ENCODE results near the gene PRSS37.

Gene PRSS37

DNA sequence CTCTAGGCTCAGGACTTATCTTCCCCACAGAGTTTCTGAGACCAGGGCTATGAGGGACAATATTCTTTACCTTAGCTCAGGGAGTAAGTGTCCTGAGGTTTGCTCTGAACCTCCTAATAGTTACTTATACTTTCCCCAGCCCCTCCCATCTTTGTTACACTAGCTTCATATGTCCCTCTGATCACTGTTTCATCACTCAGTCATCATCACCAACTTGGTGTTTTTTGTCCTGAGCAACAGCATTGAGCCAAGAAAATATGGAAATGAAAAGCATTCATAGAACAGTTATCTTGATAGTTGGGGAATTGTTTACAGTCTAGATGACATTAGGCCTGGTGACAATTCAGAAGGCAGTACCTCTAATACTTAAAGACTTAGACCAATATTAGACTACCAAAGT, at the start of gene PRSS37:
Gene PRSS37, minus strand, starts transcription at position 101 of the 400 bp plus-strand sequence. CDS start 436 bp downstream, outside the sequence.
- no peak for TF ChIP-seq GATA2 (IDR thresholded peaks at IDR 0.05; ENCODE audit: low read depth, low read length)
- no peak for TF ChIP-seq GATA3 (IDR thresholded peaks at IDR 0.05; ENCODE audit: low read depth, low read length)

DNA sequence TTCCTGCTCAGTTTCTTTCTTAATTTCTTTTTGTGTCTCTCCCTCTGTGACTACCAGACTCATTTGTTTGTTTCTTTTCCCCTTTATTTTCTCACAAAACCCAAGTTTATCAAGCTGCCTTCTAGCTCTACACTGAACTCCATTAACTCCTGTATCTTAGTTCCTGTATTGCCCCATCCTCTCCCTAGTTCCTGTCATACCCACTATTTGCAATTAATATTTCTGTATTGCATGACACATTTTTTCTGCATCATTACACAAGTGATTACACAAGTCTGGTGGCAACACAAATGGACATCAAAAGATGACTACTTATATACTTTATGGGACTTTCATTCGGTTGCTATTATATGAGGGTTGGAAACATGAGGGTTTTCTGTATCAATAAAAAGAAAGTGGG, 48.0 kb upstream of the PRSS37 start:
- no peak for TF ChIP-seq GATA3 (IDR thresholded peaks at IDR 0.05; ENCODE audit: low read depth, low read length)
- no peak for TF ChIP-seq GATA2 (IDR thresholded peaks at IDR 0.05; ENCODE audit: low read depth, low read length)

GRCh38 chr7:141884539-141885225, 43.4 kb upstream of the PRSS37 start:
- no peak for TF ChIP-seq GATA3 (IDR thresholded peaks at IDR 0.05; ENCODE audit: low read depth, low read length)

DNA sequence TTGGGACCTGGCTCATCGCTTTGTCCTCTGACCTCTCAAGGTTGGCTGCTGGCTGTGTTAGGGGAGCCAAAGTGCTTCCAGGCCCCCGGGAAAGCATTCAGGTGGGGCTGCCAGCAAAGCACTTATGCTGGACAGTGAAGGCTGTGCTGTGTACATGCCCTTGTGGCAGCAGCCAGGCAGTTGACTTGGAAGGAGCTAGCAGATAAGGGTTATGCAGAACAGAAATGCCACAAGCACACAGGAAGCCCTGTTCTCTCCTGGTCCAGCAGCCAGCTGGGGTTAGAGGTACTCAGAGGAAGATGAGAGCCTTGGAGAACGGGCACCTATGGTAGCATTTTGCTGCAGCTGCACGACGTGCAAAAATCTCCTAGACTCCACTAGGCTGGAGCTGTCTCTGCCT, 39.7 kb upstream of the PRSS37 start:
- TF ChIP-seq GATA3 (IDR thresholded peaks at IDR 0.05; ENCODE audit: low read depth, low read length) (no peak), GATA2 (IDR thresholded peaks at IDR 0.05; ENCODE audit: low read depth, low read length) (no peak)

- TF ChIP-seq GATA2 (IDR thresholded peaks at IDR 0.05; ENCODE audit: low read depth, low read length) (no peak), GATA3 (IDR thresholded peaks at IDR 0.05; ENCODE audit: low read depth, low read length) (no peak)
Measured at GRCh38 chr7:141877365-141877764, 36.1 kb upstream of the PRSS37 start.

DNA sequence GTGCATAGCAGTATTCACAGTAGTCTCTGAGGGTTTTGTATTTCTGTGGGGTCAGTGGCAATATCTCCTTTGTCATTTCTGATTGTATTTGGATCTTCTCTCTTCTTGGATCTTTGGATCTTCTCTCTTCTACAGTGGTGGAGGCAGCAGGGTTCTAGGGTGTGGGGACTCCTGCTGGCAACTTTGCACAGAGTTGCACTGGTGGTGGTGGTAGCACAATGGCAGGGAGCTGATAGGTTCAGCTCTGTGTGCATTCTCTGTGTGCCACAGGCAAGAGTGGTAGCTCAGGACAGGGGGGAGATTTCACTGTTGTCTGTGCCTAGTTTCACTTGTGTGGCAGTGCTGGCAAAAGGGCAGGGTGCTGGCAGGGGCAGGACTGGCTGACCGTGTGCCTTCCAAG, 35.1 kb upstream of the PRSS37 start:
- no peak for TF ChIP-seq GATA2 (IDR thresholded peaks at IDR 0.05; ENCODE audit: low read depth, low read length)
- no peak for TF ChIP-seq GATA3 (IDR thresholded peaks at IDR 0.05; ENCODE audit: low read depth, low read length)

GRCh38 chr7:141875453-141875852, 34.2 kb upstream of the PRSS37 start:
- no peak for TF ChIP-seq GATA3 (IDR thresholded peaks at IDR 0.05; ENCODE audit: low read depth, low read length)
- TF ChIP-seq GATA2 (IDR thresholded peaks at IDR 0.05; ENCODE audit: low read depth, low read length): no peak

DNA sequence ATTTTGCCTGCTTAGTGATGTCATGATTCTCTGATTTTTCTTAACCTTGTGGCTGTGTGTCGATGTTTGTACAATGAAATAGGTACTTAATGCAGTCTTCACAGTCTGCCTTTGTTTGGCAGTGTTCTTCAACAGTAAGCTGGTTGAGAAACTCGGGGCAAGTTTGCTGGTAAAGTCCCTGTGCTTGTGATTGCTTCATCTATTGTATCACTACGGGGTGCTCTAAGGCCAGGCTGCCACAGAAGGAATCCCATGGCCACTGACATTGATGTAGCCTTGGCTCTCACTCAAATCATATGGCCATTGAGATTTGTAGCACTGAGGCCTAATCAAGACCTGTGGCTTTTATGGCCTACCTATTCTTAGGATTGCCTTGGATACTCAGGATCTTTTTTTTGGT, 33.5 kb upstream of the PRSS37 start:
- no peak for TF ChIP-seq GATA3 (IDR thresholded peaks at IDR 0.05; ENCODE audit: low read depth, low read length)
- TF ChIP-seq GATA2 (IDR thresholded peaks at IDR 0.05; ENCODE audit: low read depth, low read length): no peak

DNA sequence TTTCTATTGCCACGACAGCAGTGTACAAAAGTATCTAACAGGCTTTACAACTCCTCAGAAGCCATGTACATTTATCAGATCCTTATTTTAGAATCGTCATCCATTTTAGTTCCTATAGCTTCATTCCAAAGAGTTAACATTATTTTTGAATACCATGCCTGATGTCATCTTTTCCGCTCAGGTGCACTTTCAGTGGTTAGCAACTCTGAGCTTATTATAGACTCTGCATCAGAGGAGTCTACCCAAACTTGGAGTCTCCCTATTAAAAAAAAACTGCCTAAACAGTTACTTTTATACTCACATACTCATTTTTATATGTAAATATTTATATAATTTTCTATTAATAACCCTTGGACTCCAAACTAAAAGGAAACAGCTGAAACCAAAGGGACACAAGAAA, 31.6 kb upstream of the PRSS37 start:
- TF ChIP-seq GATA3 (IDR thresholded peaks at IDR 0.05; ENCODE audit: low read depth, low read length) (no peak), GATA2 (IDR thresholded peaks at IDR 0.05; ENCODE audit: low read depth, low read length) (no peak)

DNA sequence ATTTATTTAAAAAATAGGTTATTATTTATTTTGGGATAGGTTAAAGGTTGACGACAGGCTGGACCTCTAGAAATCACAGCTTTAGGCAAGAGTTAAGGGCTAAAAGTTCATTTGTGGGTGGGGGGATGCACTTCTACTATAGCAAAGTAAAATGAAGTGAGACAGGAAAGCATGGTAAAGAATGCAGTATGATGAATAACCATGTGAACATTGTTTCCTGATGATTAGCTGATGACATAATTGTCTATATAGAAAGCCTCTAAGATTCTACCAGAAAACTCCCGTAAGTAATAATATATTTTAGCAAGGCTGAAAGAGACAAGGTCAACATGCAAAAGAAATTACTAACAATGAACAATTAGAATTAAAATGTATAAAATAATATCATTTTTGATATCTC, 25.7 kb upstream of the PRSS37 start:
- TF ChIP-seq GATA2 (IDR thresholded peaks at IDR 0.05; ENCODE audit: low read depth, low read length) (no peak), GATA3 (IDR thresholded peaks at IDR 0.05; ENCODE audit: low read depth, low read length) (no peak)

- no peak for TF ChIP-seq GATA2 (IDR thresholded peaks at IDR 0.05; ENCODE audit: low read depth, low read length)
- TF ChIP-seq GATA3 (IDR thresholded peaks at IDR 0.05; ENCODE audit: low read depth, low read length): no peak
Measured at GRCh38 chr7:141864765-141865447, 23.6 kb upstream of the PRSS37 start.

DNA sequence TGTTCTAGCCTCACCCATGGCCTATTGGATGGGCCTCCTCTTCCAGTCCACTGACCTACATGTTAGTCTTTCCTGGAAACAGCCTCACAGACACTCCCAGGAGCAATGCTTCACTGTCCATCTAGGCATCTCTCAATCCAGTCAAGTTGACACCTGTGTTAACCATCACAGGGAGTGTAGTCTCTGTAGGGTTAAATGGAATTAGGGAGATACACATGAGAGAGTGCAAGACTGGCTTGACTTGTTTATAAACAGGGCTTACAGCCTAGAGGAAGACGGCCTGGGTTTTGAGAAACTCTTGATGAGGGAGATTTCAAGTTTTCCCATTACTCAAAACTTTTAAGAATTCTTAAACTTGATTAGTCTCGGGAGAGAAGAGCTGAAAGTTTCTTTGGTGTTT, 18.9 kb upstream of the PRSS37 start:
- TF ChIP-seq GATA3 (IDR thresholded peaks at IDR 0.05; ENCODE audit: low read depth, low read length) (no peak), GATA2 (IDR thresholded peaks at IDR 0.05; ENCODE audit: low read depth, low read length) (no peak)

DNA sequence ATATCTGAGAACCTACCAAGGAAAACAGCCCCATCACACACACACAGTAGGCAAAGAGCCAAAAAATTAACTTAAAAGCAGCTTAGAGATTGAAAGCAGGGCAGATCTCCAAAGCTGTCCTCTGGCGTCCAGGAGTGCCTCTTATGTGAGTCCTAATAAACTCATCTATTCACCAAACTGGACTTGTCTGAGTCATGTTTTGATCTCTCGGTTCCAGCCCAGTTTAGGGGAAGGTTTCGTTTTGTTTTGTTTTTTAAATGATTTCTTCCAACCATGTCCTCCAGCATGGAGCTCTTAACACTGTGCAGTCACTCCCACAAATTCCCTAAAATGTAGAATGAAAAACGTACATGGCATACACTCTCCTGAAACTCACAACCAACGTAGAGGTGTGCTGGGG, 6.7 kb upstream of the PRSS37 start:
- TF ChIP-seq GATA2 (IDR thresholded peaks at IDR 0.05; ENCODE audit: low read depth, low read length) (no peak), GATA3 (IDR thresholded peaks at IDR 0.05; ENCODE audit: low read depth, low read length) (no peak)

GRCh38 chr7:141844256-141844655, 3.0 kb upstream of the PRSS37 start:
- no peak for TF ChIP-seq GATA3 (IDR thresholded peaks at IDR 0.05; ENCODE audit: low read depth, low read length)

GRCh38 chr7:141842904-141843303, 1.6 kb upstream of the PRSS37 start:
- no peak for TF ChIP-seq GATA2 (IDR thresholded peaks at IDR 0.05; ENCODE audit: low read depth, low read length)
- TF ChIP-seq GATA3 (IDR thresholded peaks at IDR 0.05; ENCODE audit: low read depth, low read length): no peak

Measured in SH-SY5Y (cell line).